Erythroblast (primary cell): ENCODE data around the gene RAB40C.
A peak's percentile ranks its signal among the peaks of the same experiment; 100 is the strongest.

ENCODE experiments used
- DNase-seq, 2 experiments: peaks; one replicate each; lab custom pipeline; 2025; lab: John Stamatoyannopoulos, UW
- GATA1 ChIP-seq: IDR thresholded peaks from 2 replicates; pipeline ENCODE4 v1.6.1; 2011; ENCODE audit warnings: low read depth, mild to moderate bottlenecking, control low read depth, low read length, moderate library complexity
- POLR2A ChIP-seq: IDR thresholded peaks from 2 replicates; pipeline ENCODE4 v1.6.1; 2011; ENCODE audit warnings: mild to moderate bottlenecking, low read length

Gene RAB40C

DNA sequence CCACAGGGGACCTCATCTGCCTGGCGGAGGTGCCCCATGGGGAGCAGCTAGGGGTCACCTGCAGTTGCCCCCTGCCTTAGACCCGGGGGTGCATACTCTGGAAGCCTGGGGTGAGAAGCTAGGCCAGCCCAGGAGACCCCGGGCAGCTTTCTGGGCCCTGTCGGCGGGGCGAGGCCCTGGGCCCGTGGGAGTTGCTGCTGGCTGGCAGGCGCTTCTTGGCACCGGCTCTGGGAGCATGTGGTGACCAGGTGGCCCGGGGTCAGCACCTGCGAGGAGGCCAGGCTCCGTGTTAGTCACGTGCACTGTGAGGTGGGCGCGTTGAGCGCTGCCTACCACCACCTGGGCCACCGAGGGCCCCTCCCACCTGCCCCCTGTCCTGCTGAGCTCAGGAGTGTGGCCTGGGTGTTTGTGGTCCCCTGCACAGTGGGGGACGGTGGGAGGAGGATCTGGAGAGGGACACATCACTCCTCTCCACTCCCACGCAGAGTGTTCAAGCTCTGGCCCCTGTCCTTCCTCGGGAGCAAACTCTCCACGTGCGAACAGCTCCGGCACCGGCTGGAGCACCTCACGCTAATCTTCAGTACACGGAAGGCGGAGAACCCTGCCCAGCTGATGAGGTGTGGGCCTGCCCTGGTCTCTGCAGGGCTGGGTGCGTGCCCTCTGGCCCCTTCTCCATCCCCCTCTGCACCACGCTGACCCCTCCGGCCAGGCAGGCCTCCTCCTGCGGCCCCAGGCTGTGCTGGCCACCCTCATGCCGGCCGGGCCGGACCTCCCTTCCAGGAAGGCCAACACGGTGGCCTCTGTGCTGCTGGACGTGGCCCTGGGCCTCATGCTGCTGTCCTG lies 14.3 kb upstream of the RAB40C start:
- DNase-seq = no peak
- TF ChIP-seq GATA1 (no peak), POLR2A (no peak)

DNA sequence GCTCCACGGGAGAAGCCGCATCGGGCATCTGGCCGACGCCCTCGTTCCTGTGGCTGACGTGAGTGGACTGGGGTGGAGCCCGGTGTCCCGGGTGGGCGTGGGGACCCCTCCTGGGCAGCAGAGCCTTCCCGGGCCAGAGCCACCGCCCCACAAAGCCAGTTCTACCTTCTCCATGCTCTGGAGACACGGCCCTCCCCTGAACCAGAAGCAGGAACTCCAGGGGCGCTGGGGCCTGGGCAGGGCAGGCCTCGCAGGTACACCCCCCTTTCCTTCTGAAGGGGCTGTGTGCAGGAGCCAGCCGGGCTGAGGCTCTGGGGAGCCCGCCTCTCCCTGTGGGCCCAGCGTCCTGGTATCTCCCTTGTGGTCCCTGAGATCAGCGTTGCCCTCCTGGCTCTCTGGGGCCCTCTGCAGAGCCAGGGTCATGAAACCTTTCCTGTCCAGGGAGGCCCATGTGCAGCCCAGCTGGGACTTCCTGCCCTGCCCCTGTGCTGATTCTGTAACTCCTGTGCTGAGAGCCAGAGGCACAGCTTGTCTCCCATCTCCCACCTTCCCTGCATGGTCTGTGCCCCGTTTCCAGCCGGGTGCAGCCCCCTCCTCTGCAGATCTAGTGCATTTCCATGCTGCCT lies 13.6 kb upstream of the RAB40C start:
- no peak for TF ChIP-seq POLR2A
- TF ChIP-seq GATA1 = no peak

GRCh38 chr16:576823-577201 lies 13.1 kb upstream of the RAB40C start:
- DNase-seq = no peak

More for the DNA sequence above, 13.6 kb upstream of the RAB40C start:
- DNase-seq = no peak

DNA sequence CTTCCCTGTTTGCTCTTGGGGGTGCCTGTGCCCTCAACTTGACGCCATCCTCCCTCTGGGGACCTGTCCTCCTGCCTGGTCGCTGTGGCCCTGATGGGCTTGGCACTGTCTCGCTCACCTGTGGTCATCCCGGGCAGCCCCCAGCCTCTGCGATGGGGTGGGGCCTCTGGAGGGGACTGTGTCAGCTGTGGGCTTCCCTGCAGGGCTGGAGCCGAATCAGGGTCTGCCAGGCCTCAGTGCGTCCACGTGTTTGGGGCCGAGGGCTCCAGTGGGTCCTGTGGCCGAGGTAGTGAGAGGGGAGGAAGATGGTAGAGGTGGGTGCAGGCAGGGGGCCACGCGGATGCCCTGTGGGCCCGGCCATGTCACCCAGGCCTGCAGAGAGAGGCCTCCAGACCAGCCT lies 12.1 kb upstream of the RAB40C start:
- TF ChIP-seq GATA1 (no peak), POLR2A (no peak)
- no peak for DNase-seq

More at GRCh38 chr16:576823-577201, 13.1 kb upstream of the RAB40C start:
- TF ChIP-seq POLR2A (no peak), GATA1 (no peak)

DNA sequence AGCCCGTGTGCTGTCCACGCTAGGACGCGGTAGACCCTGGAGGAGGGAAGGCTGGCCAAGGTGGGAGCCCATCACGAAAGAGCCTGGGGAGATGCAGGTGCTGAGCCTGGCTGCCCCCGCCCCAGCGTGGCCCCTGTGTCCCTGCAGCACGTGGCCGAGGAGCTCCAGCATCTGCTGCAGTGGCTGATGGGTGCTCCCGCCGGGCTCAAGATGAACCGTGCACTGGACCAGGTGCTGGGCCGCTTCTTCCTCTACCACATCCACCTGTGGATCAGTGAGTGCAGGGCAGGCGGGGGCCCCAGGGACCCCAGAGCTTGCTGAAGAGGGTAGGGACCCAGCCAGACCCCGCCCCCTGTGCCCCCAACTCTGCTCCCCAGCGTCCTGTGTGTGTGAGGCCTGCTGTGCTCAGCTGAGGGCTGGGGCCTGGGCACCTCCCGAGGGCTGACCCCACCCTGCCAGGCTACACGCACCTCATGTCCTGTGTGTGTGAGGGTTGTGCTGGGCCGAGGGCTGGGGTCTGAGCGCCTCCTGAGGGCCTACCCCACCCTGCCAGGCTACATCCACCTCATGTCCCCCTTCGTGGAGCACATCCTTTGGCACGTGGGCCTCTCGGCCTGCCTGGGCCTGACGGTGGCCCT lies 11.5 kb upstream of the RAB40C start:
- TF ChIP-seq GATA1 (no peak), POLR2A (no peak)
- DNase-seq = no peak

GRCh38 chr16:578870-579405 lies 10.9 kb upstream of the RAB40C start:
- TF ChIP-seq POLR2A = peak; percentile 6
- TF ChIP-seq GATA1 = no peak
- DNase-seq = peak; percentile 91 to 92

- no peak for DNase-seq
- TF ChIP-seq POLR2A (no peak), GATA1 (no peak)
Observed at GRCh38 chr16:580141-580945, 9.5 kb upstream of the RAB40C start.

DNA sequence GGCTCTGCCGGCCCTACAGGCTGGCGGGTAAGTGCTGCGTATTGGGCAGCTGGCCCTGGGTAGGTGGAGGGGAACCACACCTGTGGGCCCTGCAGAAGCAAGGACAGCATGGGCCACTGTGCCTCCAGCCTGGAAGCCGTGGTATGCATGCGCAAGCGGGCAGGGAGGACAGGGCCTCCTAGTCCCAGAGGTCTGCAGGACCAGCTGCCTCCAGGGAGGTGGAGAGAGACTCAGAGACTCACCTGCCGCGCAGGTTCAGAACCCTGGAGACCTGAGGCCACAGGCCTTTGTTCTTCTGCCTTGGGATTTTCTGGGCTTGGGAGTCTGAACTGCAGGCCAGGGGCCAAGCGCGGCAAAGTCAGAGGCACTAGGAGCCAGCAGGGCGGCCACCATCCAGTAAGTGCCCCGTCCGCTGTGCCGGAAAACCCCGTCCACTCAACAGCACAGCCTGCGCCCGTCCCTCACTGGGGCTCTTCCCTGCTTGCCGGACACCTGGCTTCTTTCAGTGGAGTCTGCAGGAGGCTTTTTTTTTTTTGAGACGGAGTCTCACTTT lies 8.8 kb upstream of the RAB40C start:
- DNase-seq = no peak
- TF ChIP-seq POLR2A (no peak), GATA1 (no peak)

DNA sequence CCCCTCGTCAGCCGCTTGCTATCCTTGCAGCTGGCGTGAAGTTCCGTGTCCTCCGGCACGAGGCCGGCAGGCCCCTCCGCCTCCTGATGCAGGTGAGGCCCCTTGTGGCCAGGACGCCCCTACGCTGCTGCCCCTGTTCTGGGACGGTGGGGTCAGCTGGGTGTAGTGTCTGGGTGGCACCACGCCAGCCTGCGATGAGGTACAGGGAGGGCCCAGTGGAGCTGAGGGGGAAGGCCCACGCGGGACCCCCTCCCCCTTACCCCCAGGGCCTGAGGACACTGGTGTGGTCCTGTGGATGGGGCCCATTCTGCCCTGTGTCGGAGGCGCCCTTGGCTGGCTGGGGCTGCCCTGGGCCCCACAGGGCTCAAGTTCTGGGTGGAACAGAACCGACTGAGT lies 7.7 kb upstream of the RAB40C start:
- DNase-seq = no peak
- no peak for TF ChIP-seq GATA1
- TF ChIP-seq POLR2A = no peak

DNA sequence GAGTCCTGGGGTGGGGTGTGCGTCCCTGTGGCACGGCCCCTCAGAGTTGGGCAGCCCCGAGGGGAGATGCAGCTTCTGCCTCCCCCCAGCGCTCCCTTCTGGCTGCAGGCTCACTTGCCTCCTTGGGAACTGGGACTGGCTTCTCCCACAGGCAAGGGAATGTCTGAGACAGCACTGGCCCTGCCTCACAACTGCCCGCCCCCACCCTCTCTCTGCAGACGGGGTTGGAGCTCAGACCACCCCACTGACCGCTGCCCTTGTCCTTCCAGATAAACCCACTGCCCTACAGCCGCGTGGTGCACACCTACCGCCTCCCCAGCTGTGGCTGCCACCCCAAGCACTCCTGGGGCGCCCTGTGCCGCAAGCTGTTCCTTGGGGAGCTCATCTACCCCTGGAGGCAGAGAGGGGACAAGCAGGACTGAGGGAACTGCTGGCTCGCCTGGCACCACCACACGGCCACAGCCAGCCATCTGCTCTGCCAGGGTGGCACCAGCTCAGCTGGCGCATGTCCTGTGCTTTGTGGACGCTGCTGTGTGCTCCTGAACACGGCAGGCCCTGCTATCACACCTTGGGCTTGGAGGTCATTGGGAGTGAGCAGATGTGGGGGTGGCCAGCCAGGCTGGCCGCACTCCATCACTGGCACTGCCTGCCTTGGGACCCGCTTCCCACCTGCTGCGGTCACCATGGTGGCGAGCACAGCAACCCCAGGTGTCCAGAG lies 7.1 kb upstream of the RAB40C start:
- DNase-seq = no peak
- no peak for TF ChIP-seq GATA1
- TF ChIP-seq POLR2A = no peak

DNA sequence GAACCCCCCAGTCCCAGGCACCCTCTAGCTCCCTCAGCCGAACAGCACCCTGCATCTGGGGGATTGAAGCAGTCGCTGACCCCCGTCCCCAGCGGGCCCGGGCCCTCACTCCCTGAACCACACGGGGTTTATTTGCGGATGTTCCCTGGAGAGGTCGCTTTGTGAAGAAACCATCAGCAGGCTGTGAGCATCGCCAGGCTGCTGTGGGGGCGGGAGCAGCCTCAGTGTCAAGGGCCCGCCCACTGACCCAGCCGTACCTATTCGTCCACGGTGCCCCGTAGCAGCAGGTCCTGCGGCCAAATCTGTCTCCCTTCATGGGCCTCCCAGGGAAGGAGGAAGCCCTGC lies 6.4 kb upstream of the RAB40C start:
- no peak for TF ChIP-seq POLR2A
- no peak for TF ChIP-seq GATA1
- no peak for DNase-seq

DNA sequence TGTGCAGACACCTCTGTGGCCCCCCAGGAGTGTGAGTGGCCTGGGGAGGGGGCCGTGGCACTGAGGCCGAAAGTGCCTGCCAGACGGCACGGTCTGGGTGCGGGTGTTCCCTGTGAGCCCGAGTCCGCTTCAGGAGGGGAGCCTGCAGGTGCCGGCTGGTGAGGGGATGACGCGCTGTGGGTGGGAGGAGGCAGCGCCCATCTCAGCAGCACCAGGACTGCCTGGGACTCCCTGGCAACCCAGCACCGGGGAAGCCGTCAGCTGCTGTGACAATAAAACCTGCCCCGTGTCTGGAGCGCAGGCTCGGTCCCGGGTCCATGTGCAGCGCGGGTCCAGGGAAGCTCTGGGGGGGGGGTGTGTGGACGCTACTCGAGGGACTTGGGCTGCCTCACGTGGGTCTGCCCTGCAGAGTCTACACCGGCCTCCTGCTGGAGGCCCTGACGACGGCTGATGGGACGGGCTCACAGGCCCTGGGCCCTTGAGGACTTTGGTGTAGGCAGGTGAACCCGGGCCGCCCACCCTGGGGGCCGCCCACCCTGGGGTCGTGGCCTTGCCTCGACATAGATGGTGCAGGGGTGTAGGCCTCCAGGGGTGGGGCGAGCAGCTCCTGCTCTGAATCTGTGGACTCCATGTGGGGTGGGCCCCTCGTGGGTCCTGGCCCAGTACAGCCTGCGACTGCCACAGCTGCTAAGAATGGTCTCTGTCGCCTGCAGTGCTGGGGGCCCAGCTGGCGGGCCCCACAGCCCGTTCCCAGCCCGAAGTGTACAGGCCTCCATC lies 5.9 kb upstream of the RAB40C start:
- DNase-seq = peak in 1 of 2 experiments; percentile 40
- TF ChIP-seq POLR2A (peak; percentile 54), GATA1 (no peak)

DNA sequence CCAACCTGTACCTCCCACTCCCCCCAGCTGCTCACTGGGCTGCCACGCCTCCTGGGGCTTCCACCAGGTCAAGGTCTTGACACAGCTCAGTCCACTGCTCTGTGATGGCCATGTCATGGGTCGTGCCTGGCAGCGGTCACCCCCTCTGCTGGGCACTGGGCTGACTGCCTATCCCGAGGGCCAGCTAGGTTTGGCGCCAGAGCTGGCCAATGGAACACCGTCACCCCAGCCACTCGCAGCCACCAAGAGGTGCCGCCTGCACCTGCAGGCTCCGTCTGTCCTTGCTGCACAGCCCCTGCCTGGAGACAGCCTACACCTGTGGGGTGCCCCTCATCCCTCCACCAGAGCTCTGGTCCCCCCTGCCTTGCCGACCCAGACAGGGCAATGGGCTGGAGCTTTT lies 4.5 kb upstream of the RAB40C start:
- TF ChIP-seq POLR2A = peak; percentile 49
- no peak for TF ChIP-seq GATA1
- no peak for DNase-seq
